Lower leg skin (tissue), 4 donors: ENCODE measurements around the gene ARL2BP. TPM values are rescaled to one million over a fixed set of nuclear protein-coding genes. Genes with fewer than 3 reads are reported as not detected.
"Not testable (repeated sequence)": the region's sequence is repeated elsewhere in the genome, so short reads cannot be mapped to it uniquely, and the experiment has no call there.

Experiments
- DNase-seq, 2 donors: peaks; one replicate each; pipeline ENCODE4 v3.0.0-alpha.2; 2019; ENCODE audit warnings: low spot score in 2 of 2
- H3K4me3 ChIP-seq: fragments of 200-600 bp; sonication (generic); 2 replicates; pipeline ENCODE4 v1.5.1; 2017; ENCODE audit warnings: mild to moderate bottlenecking, low read depth; ENCODE audit not compliant: poor library complexity, severe bottlenecking
- CTCF ChIP-seq, 3 donors: fragments of 450-650 bp; IDR thresholded peaks; one replicate each; pipeline ENCODE4 v1.5.1; 2016; ENCODE audit warnings: antibody characterized with exemption in 3 of 3, mild to moderate bottlenecking in 3 of 3, moderate library complexity in 2 of 3
- POLR2A ChIP-seq, 2 donors: fragments of 450-650 bp; IDR thresholded peaks; one replicate each; pipeline ENCODE4 v1.6.1; 2016 to 2017; ENCODE audit warnings: antibody characterized with exemption in 2 of 2, mild to moderate bottlenecking in 1 of 2, moderate library complexity in 1 of 2
- WGBS, 2 donors: methylation state at CpG; one replicate each; pipeline ENCODE4 v1.1.5; 2018; 5-methylcytosine and 5-hydroxymethylcytosine counted together
- intact Hi-C: fragments of 100-400 bp; cut with DNase I; formaldehyde crosslinking; loops from one replicate; pipeline ENCODE4 v1.15.0; 2023; ENCODE audit warnings: low total_unique reads
- total RNA-seq, 4 donors: library from RNA; depleted of rRNA; stranded (reverse); fragments of >200 nt; gene quantifications; one replicate each; pipeline ENCODE4 v1.1.0, GENCODE V29; 2016

The ARL2BP gene
- total RNA-seq, 4 donors from 2014 or later, result 36.3 to 62.6 (median 48.0) TPM

DNA sequence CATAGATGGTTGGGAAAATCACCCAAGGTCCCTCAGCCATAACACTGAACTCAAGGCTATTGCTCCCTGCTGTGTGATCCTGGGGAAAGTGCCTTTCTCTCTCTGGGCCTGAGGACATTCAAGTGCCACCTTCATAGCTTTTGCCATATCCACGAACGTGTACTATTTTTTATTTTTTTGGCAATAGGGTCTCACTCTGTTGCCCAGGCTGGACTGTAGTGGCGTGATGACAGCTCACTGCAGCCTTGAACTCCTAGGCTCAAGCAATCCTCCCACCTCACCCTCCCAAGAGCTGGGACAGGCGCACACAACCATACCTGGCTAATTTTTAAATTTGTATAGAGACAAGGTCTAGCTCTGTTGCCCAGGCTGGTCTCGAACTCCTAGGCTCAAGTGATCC is 28.8 kb downstream of the ARL2BP start:
- intact Hi-C loops, result no loop called here

GRCh38 chr16:57275946-57276345 is 30.9 kb downstream of the ARL2BP start:
- intact Hi-C loops, DNase-seq, H3K4me3 ChIP-seq: not testable (repeated sequence)
- WGBS, 2 donors, result 54 to 57% methylated on average over 5 of the region's 5 CpGs

More for the DNA sequence above, 28.8 kb downstream of the ARL2BP start:
- H3K4me3 ChIP-seq, result no peak overlapping the region
- 87 to 94% methylated on average over 5 of the region's 5 CpGs for WGBS, 2 donors
- DNase-seq, result no peak
- TF ChIP-seq CTCF (IDR thresholded peaks at IDR 0.05) (no peak), POLR2A (IDR thresholded peaks at IDR 0.05) (no peak)

- peak in 1 of 2 donors; percentile 79 for DNase-seq
- H3K4me3 ChIP-seq, result no peak overlapping the region
- TF ChIP-seq POLR2A (IDR thresholded peaks at IDR 0.05) (no peak), CTCF (IDR thresholded peaks at IDR 0.05) (no peak)
- 24 to 25% methylated on average over 5 of the region's 5 CpGs for WGBS, 2 donors
- intact Hi-C loops, result no loop called here
Observed at GRCh38 chr16:57276596-57276995, 31.5 kb downstream of the ARL2BP start.

DNA sequence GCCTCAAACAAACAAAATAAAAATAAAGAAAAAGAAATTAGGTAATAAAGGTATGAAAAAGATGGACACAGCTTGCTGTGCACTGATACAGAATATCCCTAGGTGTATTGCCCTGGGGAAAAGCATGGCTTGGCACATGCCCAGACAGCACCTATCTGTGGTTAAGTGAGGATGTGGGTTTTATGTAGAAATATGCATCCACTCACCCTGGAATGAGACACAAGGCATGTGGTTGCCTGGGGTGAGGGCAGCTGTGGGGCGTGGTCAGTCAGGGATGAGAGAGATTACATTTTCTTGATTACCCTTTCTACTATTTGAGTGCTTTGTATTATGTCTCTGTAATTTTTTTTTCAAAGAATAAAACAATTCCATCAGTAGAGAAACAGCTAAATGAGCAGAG is 32.5 kb downstream of the ARL2BP start:
- no peak for TF ChIP-seq POLR2A (IDR thresholded peaks at IDR 0.05)
- WGBS, 2 donors, result 46 to 47% methylated on average over 1 of the region's 1 CpG

GRCh38 chr16:57278494-57278893 is 33.4 kb downstream of the ARL2BP start:
- DNase-seq, result no peak
- intact Hi-C loops, result no loop called here
- WGBS, 2 donors, result 53 to 57% methylated on average over 3 to 4 of the region's 4 CpGs
- TF ChIP-seq POLR2A (IDR thresholded peaks at IDR 0.05) (no peak), CTCF (IDR thresholded peaks at IDR 0.05) (no peak)
- no peak overlapping the region for H3K4me3 ChIP-seq

More for the DNA sequence above, 32.5 kb downstream of the ARL2BP start:
- no peak for DNase-seq
- intact Hi-C loops, result no loop called here
- H3K4me3 ChIP-seq, result no peak overlapping the region

DNA sequence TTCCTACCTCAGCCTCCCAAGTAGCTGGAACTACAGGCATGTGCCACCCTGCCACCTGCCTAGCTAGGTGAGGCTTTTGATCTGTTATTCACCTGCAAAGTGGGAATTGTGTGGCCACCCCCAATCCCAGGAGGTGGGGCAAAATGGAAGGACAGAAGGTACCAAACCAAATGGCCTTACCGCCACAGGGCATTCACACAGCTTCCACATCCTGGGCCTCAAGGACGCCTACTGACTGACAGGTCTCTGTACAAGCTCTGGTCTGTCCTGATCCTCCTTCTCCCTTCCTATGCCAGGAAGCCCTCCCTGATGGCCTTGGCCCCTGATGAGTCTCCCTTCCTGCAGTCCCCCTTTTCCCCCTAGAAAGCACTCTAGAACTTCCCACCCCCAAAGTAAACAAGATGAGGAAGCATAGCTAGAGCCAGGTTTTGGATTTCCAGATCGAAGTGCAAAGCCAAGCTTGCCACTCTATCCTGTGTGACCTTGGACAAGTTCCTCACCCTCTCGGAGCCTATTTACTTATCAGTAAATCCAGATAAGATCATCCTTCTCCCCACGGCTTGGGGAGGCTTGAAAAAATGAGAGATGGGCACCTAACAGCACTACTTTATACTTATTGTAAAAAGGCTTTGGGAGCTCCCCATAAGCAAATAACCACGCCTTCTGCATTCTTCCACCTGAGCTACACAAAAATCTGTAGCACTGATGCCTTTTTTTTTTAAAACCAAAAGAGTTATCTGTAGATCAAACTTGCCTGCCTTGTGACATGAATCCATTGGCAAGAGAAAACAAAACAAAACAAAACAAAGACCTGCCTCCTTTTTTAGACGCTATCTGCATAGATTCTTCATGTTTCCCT is 35.0 kb downstream of the ARL2BP start:
- intact Hi-C loops, result no loop called here
- DNase-seq, result no peak
- WGBS, 2 donors, result 55 to 56% methylated on average over 7 of the region's 7 CpGs
- H3K4me3 ChIP-seq, result no peak overlapping the region
- TF ChIP-seq POLR2A (IDR thresholded peaks at IDR 0.05) (no peak), CTCF (IDR thresholded peaks at IDR 0.05) (peak in 1 of 3 donors; percentile 56)

GRCh38 chr16:57281791-57282190 is 36.7 kb downstream of the ARL2BP start:
- DNase-seq, result no peak
- intact Hi-C loops, result no loop called here
- 78 to 84% methylated on average over 2 to 3 of the region's 3 CpGs for WGBS, 2 donors
- TF ChIP-seq POLR2A (IDR thresholded peaks at IDR 0.05) (no peak), CTCF (IDR thresholded peaks at IDR 0.05) (no peak)
- H3K4me3 ChIP-seq, result no peak overlapping the region
